Measurements from ENCODE around the gene MAP2K3.

The MAP2K3 gene

GRCh38 chr17:21351366-21352065, 67.0 kb downstream of the MAP2K3 start:
- DNase-seq (ENCODE audit: low read depth in 2 of 2), result no peak

- no peak for DNase-seq (ENCODE audit: low read depth in 2 of 2)
These were observed 67.9 kb downstream of the MAP2K3 start for GRCh38 chr17:21352221-21352980.

GRCh38 chr17:21352981-21353265, 68.4 kb downstream of the MAP2K3 start:
- no peak for DNase-seq (ENCODE audit: low read depth in 2 of 2)

GRCh38 chr17:21353326-21354010, 69.0 kb downstream of the MAP2K3 start:
- no peak for DNase-seq (ENCODE audit: low read depth in 2 of 2)

GRCh38 chr17:21354796-21355385, 70.4 kb downstream of the MAP2K3 start:
- DNase-seq (ENCODE audit: low read depth in 2 of 2), result no peak

- DNase-seq (ENCODE audit: low read depth in 2 of 2), result no peak
These were observed 71.1 kb downstream of the MAP2K3 start for GRCh38 chr17:21355586-21355985.

- no peak for DNase-seq (ENCODE audit: low read depth in 2 of 2)
These were observed 72.1 kb downstream of the MAP2K3 start for GRCh38 chr17:21356537-21357127.

GRCh38 chr17:21357281-21357680, 72.8 kb downstream of the MAP2K3 start:
- DNase-seq (ENCODE audit: low read depth in 2 of 2), result no peak

GRCh38 chr17:21357696-21358656, 73.5 kb downstream of the MAP2K3 start:
- no peak for DNase-seq (ENCODE audit: low read depth in 2 of 2)

- no peak for DNase-seq (ENCODE audit: low read depth in 2 of 2)
These were observed 74.4 kb downstream of the MAP2K3 start for GRCh38 chr17:21358682-21359482.

- DNase-seq (ENCODE audit: low read depth in 2 of 2), result no peak
These were observed 75.0 kb downstream of the MAP2K3 start for GRCh38 chr17:21359483-21359840.

- DNase-seq (ENCODE audit: low read depth in 2 of 2), result no peak
These were observed 75.5 kb downstream of the MAP2K3 start for GRCh38 chr17:21360048-21360447.

GRCh38 chr17:21361020-21361809, 76.7 kb downstream of the MAP2K3 start:
- no peak for DNase-seq (ENCODE audit: low read depth in 2 of 2)

- DNase-seq (ENCODE audit: low read depth in 2 of 2), result no peak
These were observed 77.9 kb downstream of the MAP2K3 start for GRCh38 chr17:21362331-21362931.

- no peak for DNase-seq (ENCODE audit: low read depth in 2 of 2)
These were observed 79.5 kb downstream of the MAP2K3 start for GRCh38 chr17:21363776-21364642.

Measured in stimulated activated CD8-positive, alpha-beta memory T cell treated with anti-CD3 and anti-CD28 coated beads, Interleukin-7, amount 100 ng/mL, for 1 hour (primary cell).